ENCODE measurements around the gene ARHGAP44. TPM values are rescaled to one million over a fixed set of nuclear protein-coding genes. Genes with fewer than 3 reads are reported as not detected.

ARHGAP44 gene
- total RNA-seq, 2 experiments from 2014 or later, result not detected

DNA sequence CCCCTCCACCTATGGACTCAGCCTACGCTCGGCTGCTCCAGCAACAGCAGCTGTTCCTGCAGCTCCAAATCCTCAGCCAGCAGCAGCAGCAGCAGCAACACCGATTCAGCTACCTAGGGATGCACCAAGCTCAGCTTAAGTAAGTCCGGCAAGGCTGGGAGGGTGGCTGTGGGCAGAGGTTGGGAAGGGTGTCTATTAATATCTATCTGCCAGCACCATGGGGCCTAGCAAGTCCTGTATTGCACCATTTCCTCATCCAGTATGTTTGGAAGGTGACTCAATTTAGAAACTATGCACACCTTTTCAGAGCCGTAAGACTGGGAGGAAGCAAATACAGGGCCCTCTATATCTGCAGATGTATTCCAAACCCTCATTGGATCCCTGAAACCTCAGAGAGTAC lies 45.0 kb upstream of the ARHGAP44 start:
- H3K27ac Mint-ChIP-seq, result no peak overlapping the region
- ATAC-seq (ENCODE audit: poor library complexity) (no peak), DNase-seq (no peak)
- no peaks in the 10 kb centered on the region for H3K36me3 Mint-ChIP-seq (ENCODE audit: low read depth)
- TF ChIP-seq, protein P1, sequence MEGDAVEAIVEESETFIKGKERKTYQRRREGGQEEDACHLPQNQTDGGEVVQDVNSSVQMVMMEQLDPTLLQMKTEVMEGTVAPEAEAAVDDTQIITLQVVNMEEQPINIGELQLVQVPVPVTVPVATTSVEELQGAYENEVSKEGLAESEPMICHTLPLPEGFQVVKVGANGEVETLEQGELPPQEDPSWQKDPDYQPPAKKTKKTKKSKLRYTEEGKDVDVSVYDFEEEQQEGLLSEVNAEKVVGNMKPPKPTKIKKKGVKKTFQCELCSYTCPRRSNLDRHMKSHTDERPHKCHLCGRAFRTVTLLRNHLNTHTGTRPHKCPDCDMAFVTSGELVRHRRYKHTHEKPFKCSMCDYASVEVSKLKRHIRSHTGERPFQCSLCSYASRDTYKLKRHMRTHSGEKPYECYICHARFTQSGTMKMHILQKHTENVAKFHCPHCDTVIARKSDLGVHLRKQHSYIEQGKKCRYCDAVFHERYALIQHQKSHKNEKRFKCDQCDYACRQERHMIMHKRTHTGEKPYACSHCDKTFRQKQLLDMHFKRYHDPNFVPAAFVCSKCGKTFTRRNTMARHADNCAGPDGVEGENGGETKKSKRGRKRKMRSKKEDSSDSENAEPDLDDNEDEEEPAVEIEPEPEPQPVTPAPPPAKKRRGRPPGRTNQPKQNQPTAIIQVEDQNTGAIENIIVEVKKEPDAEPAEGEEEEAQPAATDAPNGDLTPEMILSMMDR (IDR thresholded peaks at IDR 0.05), result no peak
- intact Hi-C loops (cut with DNase I, micrococcal nuclease), result no loop called here
- Histone ChIP-seq H3K4me1 (ENCODE audit: insufficient read depth, low read length) (no peaks in the 10 kb centered on the region), H3K36me3 (ENCODE audit: insufficient read depth, low read length) (no peaks in the 10 kb centered on the region), H3K27me3 (ENCODE audit: control insufficient read depth in 1 of 2, insufficient read depth in 2 of 2, low read length in 2 of 2) (no peaks in the 10 kb centered on the region), H3K27ac (ENCODE audit: low read depth in 1 of 2, low read length in 2 of 2) (no peak overlapping the region), H3K9me3 (ENCODE audit: control insufficient read depth in 1 of 2, insufficient read depth in 1 of 2, low read length in 2 of 2) (peaks cover 0 to 4% of the 10 kb centered on the region in 2 experiments), H3K4me3 (ENCODE audit: low read length) (no peak overlapping the region)
- H3K4me1 Mint-ChIP-seq (ENCODE audit: low read depth), result no peaks in the 10 kb centered on the region
- POLR2A ChIA-PET, result no interaction called here
- H3K4me3 Mint-ChIP-seq, result no peak overlapping the region
- CTCF ChIA-PET, result no interaction called here
- no peaks in the 10 kb centered on the region for H3K9me3 Mint-ChIP-seq
- H3K27me3 Mint-ChIP-seq, result no peaks in the 10 kb centered on the region

DNA sequence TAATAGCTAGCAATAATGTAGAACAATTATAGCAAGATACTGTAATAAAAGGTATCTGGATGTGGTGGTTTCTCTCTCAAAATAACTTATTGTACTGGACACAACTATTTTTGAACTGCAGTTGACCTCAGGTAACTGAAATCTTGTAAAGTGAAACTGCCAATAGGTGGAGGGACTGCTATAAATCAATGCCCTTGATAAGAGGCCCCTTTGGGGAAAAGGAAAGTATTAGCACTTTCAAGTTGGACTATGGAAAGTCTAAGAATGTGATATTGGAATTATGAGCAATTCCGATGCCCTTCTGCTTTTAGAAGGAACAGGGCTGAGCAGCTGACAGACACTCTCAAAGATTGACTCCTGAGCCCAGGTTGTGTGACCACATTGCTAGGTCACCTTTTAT lies 44.5 kb upstream of the ARHGAP44 start:
- H3K27ac Mint-ChIP-seq, result no peak overlapping the region
- no peaks in the 10 kb centered on the region for H3K27me3 Mint-ChIP-seq
- no peaks in the 10 kb centered on the region for H3K9me3 Mint-ChIP-seq
- Histone ChIP-seq H3K9me3 (ENCODE audit: control insufficient read depth in 1 of 2, insufficient read depth in 1 of 2, low read length in 2 of 2) (peaks cover 0 to 4% of the 10 kb centered on the region in 2 experiments), H3K27me3 (ENCODE audit: control insufficient read depth in 1 of 2, insufficient read depth in 2 of 2, low read length in 2 of 2) (no peaks in the 10 kb centered on the region), H3K4me3 (ENCODE audit: low read length) (no peak overlapping the region), H3K4me1 (ENCODE audit: insufficient read depth, low read length) (no peaks in the 10 kb centered on the region), H3K36me3 (ENCODE audit: insufficient read depth, low read length) (no peaks in the 10 kb centered on the region), H3K27ac (ENCODE audit: low read depth in 1 of 2, low read length in 2 of 2) (no peak overlapping the region)
- H3K4me1 Mint-ChIP-seq (ENCODE audit: low read depth), result no peaks in the 10 kb centered on the region
- H3K36me3 Mint-ChIP-seq (ENCODE audit: low read depth), result no peaks in the 10 kb centered on the region
- DNase-seq (no peak), ATAC-seq (ENCODE audit: poor library complexity) (no peak)
- ChIA-PET CTCF (no interaction called here), POLR2A (no interaction called here)
- H3K4me3 Mint-ChIP-seq, result no peak overlapping the region
- intact Hi-C loops (cut with DNase I, micrococcal nuclease), result no loop called here
- TF ChIP-seq, protein P1 (IDR thresholded peaks at IDR 0.05), result no peak

DNA sequence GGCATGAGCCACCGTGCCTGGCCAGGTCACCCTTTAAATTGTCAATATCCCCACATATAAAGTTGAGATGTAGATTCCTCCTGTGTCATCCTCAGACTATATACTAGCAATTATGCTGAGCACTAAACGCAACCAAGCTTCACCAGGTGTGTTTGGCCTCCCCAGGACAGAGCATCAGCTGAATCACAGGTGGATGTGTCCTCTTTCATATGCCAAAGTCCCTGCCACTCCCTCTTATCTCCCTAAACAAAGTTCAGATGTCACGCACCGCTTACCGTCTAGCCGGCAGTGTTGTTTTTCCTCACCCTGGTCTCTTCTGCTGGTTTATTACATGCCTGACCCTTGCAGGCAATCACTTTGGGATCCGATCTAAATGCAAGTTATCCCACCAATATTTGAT lies 43.8 kb upstream of the ARHGAP44 start:
- no peaks in the 10 kb centered on the region for H3K9me3 Mint-ChIP-seq
- POLR2A ChIA-PET, result no interaction called here
- no peak overlapping the region for H3K4me3 Mint-ChIP-seq
- no peaks in the 10 kb centered on the region for H3K4me1 ChIP-seq (ENCODE audit: insufficient read depth, low read length)
- CTCF ChIA-PET, result no interaction called here
- no peaks in the 10 kb centered on the region for H3K36me3 ChIP-seq (ENCODE audit: insufficient read depth, low read length)
- H3K36me3 Mint-ChIP-seq (ENCODE audit: low read depth), result no peaks in the 10 kb centered on the region
- no peaks in the 10 kb centered on the region for H3K4me1 Mint-ChIP-seq (ENCODE audit: low read depth)
- no peaks in the 10 kb centered on the region for H3K27me3 ChIP-seq (ENCODE audit: control insufficient read depth in 1 of 2, insufficient read depth in 2 of 2, low read length in 2 of 2)
- no peak overlapping the region for H3K27ac Mint-ChIP-seq
- no peak overlapping the region for H3K27ac ChIP-seq (ENCODE audit: low read depth in 1 of 2, low read length in 2 of 2)
- intact Hi-C loops (cut with DNase I, micrococcal nuclease), result no loop called here
- no peaks in the 10 kb centered on the region for H3K27me3 Mint-ChIP-seq
- peaks cover 0 to 4% of the 10 kb centered on the region in 2 experiments for H3K9me3 ChIP-seq (ENCODE audit: control insufficient read depth in 1 of 2, insufficient read depth in 1 of 2, low read length in 2 of 2)
- DNase-seq (no peak), ATAC-seq (ENCODE audit: poor library complexity) (no peak)
- TF ChIP-seq, protein P1 (IDR thresholded peaks at IDR 0.05), result no peak
- no peak overlapping the region for H3K4me3 ChIP-seq (ENCODE audit: low read length)

All from CD4-positive, alpha-beta T cell (primary cell).